Fibroblast of skin of left quadriceps (primary cell): Measurements from ENCODE around the gene FAM210B.
"Not testable (repeated sequence)": the region's sequence is repeated elsewhere in the genome, so short reads cannot be mapped to it uniquely, and the experiment has no call there.

Experiments
- DNase-seq, 2 experiments: peaks; one replicate each; pipeline ENCODE4 v3.0.0-alpha.2; 2013; ENCODE audit warnings: low read depth in 2 of 2

FAM210B gene

GRCh38 chr20:56392881-56393482, 34.2 kb downstream of the FAM210B start:
- no peak for DNase-seq

GRCh38 chr20:56393653-56394052, 34.9 kb downstream of the FAM210B start:
- no peak for DNase-seq

- DNase-seq = no peak
Measured at GRCh38 chr20:56395166-56395565, 36.4 kb downstream of the FAM210B start.

GRCh38 chr20:56400001-56400640, 41.3 kb downstream of the FAM210B start:
- peak; percentile 45 to 57 for DNase-seq

GRCh38 chr20:56403465-56403864, 44.7 kb downstream of the FAM210B start:
- DNase-seq = no peak

- DNase-seq = not testable (repeated sequence)
Measured at GRCh38 chr20:56405356-56405755, 46.6 kb downstream of the FAM210B start.

- no peak for DNase-seq
Measured at GRCh38 chr20:56406910-56407309, 48.1 kb downstream of the FAM210B start.

GRCh38 chr20:56409521-56409920, 50.7 kb downstream of the FAM210B start:
- DNase-seq = no peak

- no peak for DNase-seq
Measured at GRCh38 chr20:56409956-56410355, 51.2 kb downstream of the FAM210B start.

- DNase-seq = not testable (repeated sequence)
Measured at GRCh38 chr20:56411287-56411686, 52.5 kb downstream of the FAM210B start.

GRCh38 chr20:56411759-56412472, 53.1 kb downstream of the FAM210B start, which contains the start of gene CASS4:
Gene CASS4 (plus strand): TSS chr20:56412260. CDS start chr20:56412459, 199 bp downstream.
- DNase-seq = peak in 1 of 2 experiments; percentile 40

GRCh38 chr20:56412473-56412790, 53.7 kb downstream of the FAM210B start:
- no peak for DNase-seq

GRCh38 chr20:56412949-56413348, 54.2 kb downstream of the FAM210B start:
- no peak for DNase-seq

- DNase-seq = no peak
Measured at GRCh38 chr20:56414842-56415765, 56.3 kb downstream of the FAM210B start.

- DNase-seq = no peak
Measured at GRCh38 chr20:56417402-56417801, 58.6 kb downstream of the FAM210B start.

- DNase-seq = no peak
Measured at GRCh38 chr20:56417911-56418310, 59.1 kb downstream of the FAM210B start.
